Measurements from ENCODE around the gene RABGAP1L. TPM values are rescaled to one million over a fixed set of nuclear protein-coding genes. Genes with fewer than 3 reads are reported as not detected.

The RABGAP1L gene
- total and polyA plus RNA-seq, 2 of the 8 experiments (the other 6 are each of a cell fraction or from before 2014, with no cell fraction given), result 33.3 to 156 TPM

GRCh38 chr1:174703309-174703708 is 544.0 kb downstream of the RABGAP1L start (continued):
- TF ChIP-seq SIX5 (IDR thresholded peaks at IDR 0.05; ENCODE audit: low read depth, low read length), result no peak

Data from H1 (cell line).